ENCODE data around the gene SETBP1. TPM values are rescaled to one million over a fixed set of nuclear protein-coding genes. Genes with fewer than 3 reads are reported as not detected.

SETBP1 gene
- total and polyA plus RNA-seq, 3 donors from 2014 or later = 6.2 to 34.7 (median 33.1) TPM

DNA sequence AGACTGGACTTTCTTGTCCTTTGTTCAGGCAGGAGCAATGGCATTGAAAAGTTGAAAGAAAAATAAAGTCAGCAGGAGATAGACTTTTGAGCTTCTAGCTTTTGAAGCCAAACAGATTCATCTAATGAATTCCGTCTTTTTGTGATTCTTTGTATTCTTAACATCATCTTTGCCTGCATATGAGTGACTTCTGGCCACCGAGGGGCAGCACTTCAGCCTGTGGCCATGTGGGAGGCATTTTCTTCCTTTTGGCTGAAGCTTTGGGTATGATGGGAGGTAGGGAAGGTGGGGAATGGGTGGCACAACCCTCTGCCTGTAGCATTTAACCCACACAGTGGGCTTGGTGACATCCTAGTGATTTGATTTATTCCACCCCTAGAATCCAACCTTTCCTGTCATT lies 220.6 kb downstream of the SETBP1 start:
- no peak for DNase-seq
- intact Hi-C loops (cut with DNase I; ENCODE audit: low total_unique reads) = no loop called here
- WGBS, 2 donors = 81 to 85% methylated on average over 2 of the region's 2 CpGs
- Histone ChIP-seq H3K27ac (no peak overlapping the region), H3K4me3 (no peak overlapping the region), H3K4me1 (no peaks in the 10 kb centered on the region), H3K27me3 (no peaks in the 10 kb centered on the region), H3K36me3 (ENCODE audit: low read depth, missing control alignments) (no peaks in the 10 kb centered on the region), H3K9me3 (no peaks in the 10 kb centered on the region)
- TF ChIP-seq, protein P1, sequence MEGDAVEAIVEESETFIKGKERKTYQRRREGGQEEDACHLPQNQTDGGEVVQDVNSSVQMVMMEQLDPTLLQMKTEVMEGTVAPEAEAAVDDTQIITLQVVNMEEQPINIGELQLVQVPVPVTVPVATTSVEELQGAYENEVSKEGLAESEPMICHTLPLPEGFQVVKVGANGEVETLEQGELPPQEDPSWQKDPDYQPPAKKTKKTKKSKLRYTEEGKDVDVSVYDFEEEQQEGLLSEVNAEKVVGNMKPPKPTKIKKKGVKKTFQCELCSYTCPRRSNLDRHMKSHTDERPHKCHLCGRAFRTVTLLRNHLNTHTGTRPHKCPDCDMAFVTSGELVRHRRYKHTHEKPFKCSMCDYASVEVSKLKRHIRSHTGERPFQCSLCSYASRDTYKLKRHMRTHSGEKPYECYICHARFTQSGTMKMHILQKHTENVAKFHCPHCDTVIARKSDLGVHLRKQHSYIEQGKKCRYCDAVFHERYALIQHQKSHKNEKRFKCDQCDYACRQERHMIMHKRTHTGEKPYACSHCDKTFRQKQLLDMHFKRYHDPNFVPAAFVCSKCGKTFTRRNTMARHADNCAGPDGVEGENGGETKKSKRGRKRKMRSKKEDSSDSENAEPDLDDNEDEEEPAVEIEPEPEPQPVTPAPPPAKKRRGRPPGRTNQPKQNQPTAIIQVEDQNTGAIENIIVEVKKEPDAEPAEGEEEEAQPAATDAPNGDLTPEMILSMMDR (IDR thresholded peaks at IDR 0.05) = no peak
- no peak for TF ChIP-seq POLR2A (IDR thresholded peaks at IDR 0.05)

DNA sequence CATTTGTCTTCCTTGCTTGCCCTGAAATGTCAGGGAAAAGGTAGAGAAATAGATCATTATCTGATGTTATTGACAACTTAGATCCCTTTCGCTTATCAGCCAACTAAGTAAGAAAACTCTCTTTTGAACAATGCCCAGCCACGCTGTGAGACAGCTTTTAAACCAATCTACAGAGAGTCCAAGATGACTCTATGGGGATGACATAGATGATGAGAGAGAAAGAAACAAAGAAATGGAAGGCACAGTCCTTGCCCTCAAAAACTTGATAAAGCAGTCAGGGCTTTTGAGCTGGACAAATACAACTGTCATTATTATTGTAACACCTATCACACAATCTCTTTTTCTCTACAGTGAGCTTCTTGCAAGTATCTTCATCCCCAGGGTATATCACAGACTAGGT lies 222.6 kb downstream of the SETBP1 start:
- DNase-seq = no peak
- H3K36me3 ChIP-seq (ENCODE audit: low read depth, missing control alignments) = no peaks in the 10 kb centered on the region
- WGBS, 2 donors = 81 to 97% methylated on average over 2 of the region's 2 CpGs
- no peak overlapping the region for H3K27ac ChIP-seq
- H3K27me3 ChIP-seq = no peaks in the 10 kb centered on the region
- H3K4me3 ChIP-seq = no peak overlapping the region
- intact Hi-C loops (cut with DNase I; ENCODE audit: low total_unique reads) = no loop called here
- H3K9me3 ChIP-seq = no peaks in the 10 kb centered on the region
- TF ChIP-seq, protein P1 (IDR thresholded peaks at IDR 0.05) = no peak
- no peak for TF ChIP-seq POLR2A (IDR thresholded peaks at IDR 0.05)
- H3K4me1 ChIP-seq = no peaks in the 10 kb centered on the region

DNA sequence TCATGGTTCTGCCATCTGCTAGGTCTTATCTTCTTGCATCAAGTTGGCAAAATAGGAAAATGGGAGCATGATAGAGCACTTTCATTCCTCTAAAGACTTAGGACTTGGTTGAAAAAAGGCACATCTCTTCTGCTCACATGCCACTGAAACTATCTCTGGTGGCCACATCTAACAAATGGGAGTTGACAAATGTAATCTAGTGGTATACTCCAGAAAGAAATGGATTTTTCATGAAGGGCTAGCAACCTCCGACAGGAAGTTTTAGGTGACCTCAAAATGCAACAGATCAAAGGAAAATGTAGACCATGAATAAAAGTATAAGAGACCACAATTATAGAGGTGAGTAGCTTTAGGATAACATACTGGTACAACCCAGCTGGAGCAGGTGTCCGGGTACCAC lies 224.1 kb downstream of the SETBP1 start:
- H3K4me1 ChIP-seq = no peaks in the 10 kb centered on the region
- intact Hi-C loops (cut with DNase I; ENCODE audit: low total_unique reads) = no loop called here
- no peaks in the 10 kb centered on the region for H3K27me3 ChIP-seq
- no peak overlapping the region for H3K4me3 ChIP-seq
- WGBS, 2 donors = 90 to 91% methylated on average over 2 of the region's 2 CpGs
- H3K9me3 ChIP-seq = no peaks in the 10 kb centered on the region
- H3K27ac ChIP-seq = no peak overlapping the region
- DNase-seq = no peak
- no peaks in the 10 kb centered on the region for H3K36me3 ChIP-seq (ENCODE audit: low read depth, missing control alignments)
- no peak for TF ChIP-seq POLR2A (IDR thresholded peaks at IDR 0.05)
- TF ChIP-seq, protein P1 (IDR thresholded peaks at IDR 0.05) = no peak

DNA sequence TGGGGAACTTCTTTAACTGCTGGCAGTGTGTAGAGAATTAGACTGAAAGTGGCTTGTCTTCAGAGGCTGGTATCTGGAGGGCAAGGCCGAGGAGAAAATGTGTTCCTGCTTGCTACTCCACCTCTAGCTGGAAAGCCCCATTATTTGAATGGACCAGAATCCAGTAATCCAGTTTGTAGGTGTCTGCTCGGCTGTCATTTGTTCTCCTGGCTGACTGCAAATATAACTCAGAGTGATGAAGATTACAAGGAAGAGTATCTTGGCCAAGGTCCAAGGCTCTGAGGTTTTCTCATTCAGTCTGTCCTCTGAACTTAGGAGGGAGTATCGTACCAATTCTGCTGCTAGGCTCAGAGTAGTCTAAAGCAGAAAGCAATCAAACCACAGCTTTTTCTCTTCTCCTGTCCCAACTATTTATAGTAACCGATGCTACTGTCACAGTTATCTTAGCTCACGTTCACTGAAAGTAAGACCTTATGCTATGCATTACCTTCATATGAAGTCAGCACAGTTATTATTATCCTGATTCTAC lies 228.6 kb downstream of the SETBP1 start:
- Histone ChIP-seq H3K36me3 (ENCODE audit: low read depth, missing control alignments) (no peaks in the 10 kb centered on the region), H3K9me3 (no peaks in the 10 kb centered on the region), H3K27me3 (no peaks in the 10 kb centered on the region), H3K4me3 (no peak overlapping the region), H3K4me1 (no peaks in the 10 kb centered on the region), H3K27ac (no peak overlapping the region)
- peak; percentile 27 for DNase-seq
- no peak for TF ChIP-seq POLR2A (IDR thresholded peaks at IDR 0.05)
- TF ChIP-seq, protein P1 (IDR thresholded peaks at IDR 0.05) = no peak
- intact Hi-C loops (cut with DNase I; ENCODE audit: low total_unique reads) = no loop called here
- WGBS, 2 donors = 44 to 61% methylated on average over 5 of the region's 5 CpGs

DNA sequence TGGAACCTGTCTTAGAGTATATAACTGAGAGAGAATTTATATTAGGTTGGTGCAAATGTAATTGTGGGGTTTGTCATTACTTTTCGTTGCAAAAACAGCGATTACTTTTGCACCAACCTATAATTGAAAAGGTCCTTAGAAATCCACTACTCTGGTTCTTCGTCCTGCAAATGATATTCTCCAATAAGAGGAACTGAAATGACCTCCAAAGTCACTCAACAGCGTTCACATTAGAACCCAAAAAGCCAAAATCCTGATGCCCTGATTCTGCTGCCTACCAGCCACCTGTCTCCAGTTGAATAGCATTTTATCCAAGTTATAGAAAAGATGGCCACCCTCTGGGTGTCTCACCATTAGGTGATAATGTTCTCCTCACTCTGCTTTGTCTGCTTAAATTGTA lies 230.6 kb downstream of the SETBP1 start:
- WGBS, 2 donors = 93 to 94% methylated on average over 4 of the region's 4 CpGs
- Histone ChIP-seq H3K27ac (no peak overlapping the region), H3K4me1 (no peaks in the 10 kb centered on the region), H3K4me3 (no peak overlapping the region), H3K27me3 (no peaks in the 10 kb centered on the region), H3K9me3 (no peaks in the 10 kb centered on the region), H3K36me3 (ENCODE audit: low read depth, missing control alignments) (no peaks in the 10 kb centered on the region)
- no peak for TF ChIP-seq POLR2A (IDR thresholded peaks at IDR 0.05)
- TF ChIP-seq, protein P1 (IDR thresholded peaks at IDR 0.05) = no peak
- no peak for DNase-seq
- intact Hi-C loops (cut with DNase I; ENCODE audit: low total_unique reads) = no loop called here
